ENCODE results near the gene LITAFD. TPM values are rescaled to one million over a fixed set of nuclear protein-coding genes. Genes with fewer than 3 reads are reported as not detected.

Gene LITAFD
- total RNA-seq, 3 donors from 2014 or later = not detected

- no peak overlapping the region for H3K4me3 ChIP-seq
- ATAC-seq (no peak), DNase-seq (peak in 1 of 3 donors; percentile 4)
- no peak for TF ChIP-seq CTCF (IDR thresholded peaks at IDR 0.05)
- no peaks in the 10 kb centered on the region for H3K4me1 ChIP-seq (ENCODE audit: low read depth)
- peaks cover 10% of the 10 kb centered on the region for H3K36me3 ChIP-seq (ENCODE audit: low read depth)
- intact Hi-C loops (cut with DNase I, micrococcal nuclease) = no loop called here
- H3K9me3 ChIP-seq = no peaks in the 10 kb centered on the region
Measured at GRCh38 chr16:8849411-8850011, 32.6 kb upstream of the LITAFD start.

DNA sequence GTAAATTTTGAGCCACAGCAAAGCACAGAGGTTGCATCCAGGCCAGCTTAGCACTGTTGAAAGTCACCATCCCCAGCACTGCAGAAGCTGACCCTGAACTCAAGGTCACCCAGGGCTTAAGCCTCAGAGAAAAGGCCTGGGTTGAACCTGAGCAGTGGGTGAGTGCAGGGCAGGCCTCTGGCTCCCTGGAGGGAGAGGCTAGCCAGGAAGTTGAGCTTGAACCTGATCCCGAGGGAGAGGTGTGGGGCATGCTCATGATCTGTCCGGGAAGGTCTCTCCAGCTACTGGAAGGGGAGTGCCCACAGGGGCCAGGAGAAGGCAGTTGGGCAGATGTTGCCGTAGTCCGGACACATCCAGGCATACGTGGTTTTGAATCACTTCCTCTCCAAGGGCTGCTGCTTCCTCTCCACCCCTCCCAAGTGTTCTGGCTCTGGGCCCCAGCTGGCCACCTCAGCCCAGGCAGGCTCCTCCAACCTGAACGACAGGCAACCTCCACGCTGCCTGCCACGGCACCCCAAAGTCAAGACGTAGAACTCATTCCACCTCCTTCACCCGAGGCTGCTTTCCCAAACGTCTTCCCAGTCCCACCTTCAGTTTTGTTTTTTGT lies 31.8 kb upstream of the LITAFD start:
- TF ChIP-seq CTCF (IDR thresholded peaks at IDR 0.05) = no peak
- Histone ChIP-seq H3K4me3 (no peak overlapping the region), H3K9me3 (no peaks in the 10 kb centered on the region), H3K36me3 (ENCODE audit: low read depth) (peaks cover 10% of the 10 kb centered on the region), H3K4me1 (ENCODE audit: low read depth) (no peaks in the 10 kb centered on the region)
- DNase-seq = peak in 1 of 3 donors; percentile 8
- intact Hi-C loops (cut with DNase I, micrococcal nuclease) = no loop called here
- ATAC-seq = peak; percentile 37

DNA sequence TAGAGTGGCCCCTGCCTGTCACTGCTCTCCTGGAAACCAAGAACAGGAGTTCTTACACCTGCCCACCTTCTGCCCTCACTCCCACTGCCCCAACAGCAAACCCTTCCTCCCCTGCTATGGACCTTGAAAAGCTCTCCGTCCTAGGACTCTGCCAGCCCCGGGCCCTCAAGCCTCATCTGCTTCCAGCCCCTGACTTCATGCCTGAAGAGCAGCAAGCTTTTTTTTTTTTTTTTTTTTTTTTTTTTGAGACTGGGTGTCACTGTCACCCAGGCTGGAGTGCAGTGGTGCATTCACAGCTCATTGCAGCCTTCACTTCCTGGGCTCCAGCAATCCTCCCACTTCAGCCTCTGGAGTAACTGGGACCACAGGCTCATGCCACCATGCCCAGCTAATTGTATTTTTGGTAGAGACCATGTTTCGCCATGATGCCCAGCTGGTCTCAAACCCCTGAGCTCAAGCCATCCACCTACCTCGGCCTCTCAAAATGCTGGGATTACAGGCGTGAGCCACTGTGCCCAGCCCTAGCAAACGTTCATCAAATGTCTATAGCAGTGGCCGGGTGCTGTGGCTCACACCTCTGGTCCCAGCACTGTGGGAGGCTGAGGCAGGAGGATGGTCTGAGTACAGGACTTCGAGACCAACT lies 30.3 kb upstream of the LITAFD start:
- intact Hi-C loops (cut with DNase I, micrococcal nuclease) = no loop called here
- Histone ChIP-seq H3K9me3 (no peaks in the 10 kb centered on the region), H3K4me1 (ENCODE audit: low read depth) (no peaks in the 10 kb centered on the region), H3K4me3 (no peak overlapping the region), H3K36me3 (ENCODE audit: low read depth) (peaks cover 10% of the 10 kb centered on the region)
- ATAC-seq = no peak
- peak in 1 of 3 donors; percentile 33 for DNase-seq
- no peak for TF ChIP-seq CTCF (IDR thresholded peaks at IDR 0.05)

DNA sequence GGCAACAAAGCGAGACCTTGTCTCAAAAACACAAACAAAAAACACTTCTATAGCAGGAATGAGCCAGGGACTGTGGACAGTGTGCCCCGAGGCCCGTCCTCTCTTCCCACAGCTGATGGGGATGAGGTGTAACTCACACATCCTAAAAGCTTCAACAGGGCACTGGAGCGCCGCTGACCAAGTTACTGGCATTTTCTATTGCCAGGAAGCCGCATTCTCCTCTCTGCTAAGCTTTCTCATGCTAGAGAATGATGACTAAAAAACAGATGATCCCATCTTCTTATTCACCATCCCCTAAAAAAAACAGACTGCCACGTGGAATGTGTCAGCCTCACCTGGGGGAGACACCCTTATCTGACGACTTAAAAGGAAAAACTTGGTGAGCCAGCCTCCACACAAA lies 29.6 kb upstream of the LITAFD start:
- H3K4me1 ChIP-seq (ENCODE audit: low read depth) = no peaks in the 10 kb centered on the region
- no peaks in the 10 kb centered on the region for H3K9me3 ChIP-seq
- TF ChIP-seq CTCF (IDR thresholded peaks at IDR 0.05) = no peak
- ATAC-seq (no peak), DNase-seq (no peak)
- intact Hi-C loops (cut with DNase I, micrococcal nuclease) = no loop called here
- H3K36me3 ChIP-seq (ENCODE audit: low read depth) = peaks cover 10% of the 10 kb centered on the region
- no peak overlapping the region for H3K4me3 ChIP-seq

- no peaks in the 10 kb centered on the region for H3K4me1 ChIP-seq (ENCODE audit: low read depth)
- no peak overlapping the region for H3K4me3 ChIP-seq
- DNase-seq = no peak
- no peak for ATAC-seq
- intact Hi-C loops (cut with DNase I, micrococcal nuclease) = no loop called here
- peaks cover 10% of the 10 kb centered on the region for H3K36me3 ChIP-seq (ENCODE audit: low read depth)
- H3K9me3 ChIP-seq = no peaks in the 10 kb centered on the region
- TF ChIP-seq CTCF (IDR thresholded peaks at IDR 0.05) = no peak
Measured at GRCh38 chr16:8853150-8853549, 29.0 kb upstream of the LITAFD start.
